GM18498 (cell line): ENCODE measurements around the gene JAK3.
A peak's percentile ranks its signal among the peaks of the same experiment; 100 is the strongest.
"Not testable (repeated sequence)": the region's sequence is repeated elsewhere in the genome, so short reads cannot be mapped to it uniquely, and the experiment has no call there.

Source experiments
- ATAC-seq: cut with Tn5 transposase; IDR thresholded peaks from one replicate; pipeline ENCODE4 v1.9.1; 2021; ENCODE audit warnings: mild to moderate bottlenecking, moderate library complexity; ENCODE audit not compliant: unreplicated experiment

JAK3 gene

DNA sequence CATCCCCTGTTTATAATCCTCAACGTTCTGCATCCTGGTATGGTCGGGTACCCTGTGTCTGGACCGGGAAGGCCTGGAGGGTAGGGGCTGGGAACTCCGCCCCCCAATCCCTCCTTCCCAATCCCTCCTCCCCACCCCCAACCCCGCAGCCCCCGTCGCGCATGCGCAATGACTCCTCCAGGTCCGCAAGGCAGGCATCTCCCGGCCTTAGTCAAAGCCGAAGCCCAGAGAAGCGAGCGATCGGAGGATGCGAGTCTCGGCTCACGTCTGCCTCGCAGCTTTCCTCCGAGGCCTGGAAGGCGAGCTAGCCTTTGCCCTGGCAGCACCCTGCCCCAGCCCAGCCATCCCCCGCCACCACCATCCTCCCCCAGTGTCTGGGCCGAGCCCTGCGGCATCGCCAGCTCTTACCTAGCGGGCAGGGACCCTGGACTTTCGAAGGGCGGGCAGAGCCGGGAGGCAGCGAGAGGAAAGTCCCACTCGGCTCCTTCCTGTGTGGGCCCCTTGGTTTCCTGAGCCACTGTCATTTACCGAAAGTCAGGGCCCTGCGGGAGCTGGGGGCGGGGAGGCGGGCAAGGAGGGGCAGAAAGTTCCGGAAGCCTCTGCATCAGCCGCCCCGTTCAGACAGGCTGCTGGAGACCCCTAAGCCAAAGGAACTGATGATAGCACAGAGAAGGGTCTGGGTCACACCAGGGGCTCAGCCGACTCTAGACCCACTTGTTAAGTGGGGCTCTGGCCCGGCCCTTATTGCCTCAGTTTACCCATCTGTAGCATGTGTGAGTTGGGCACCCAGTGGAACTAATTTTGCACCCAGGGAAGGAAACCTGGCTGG is at the start of gene JAK3:
Gene JAK3 (minus strand): TSS at position 445 of the 829 bp plus-strand sequence. CDS start 3,565 bp downstream, outside the sequence.
- ATAC-seq = peak; percentile 63

DNA sequence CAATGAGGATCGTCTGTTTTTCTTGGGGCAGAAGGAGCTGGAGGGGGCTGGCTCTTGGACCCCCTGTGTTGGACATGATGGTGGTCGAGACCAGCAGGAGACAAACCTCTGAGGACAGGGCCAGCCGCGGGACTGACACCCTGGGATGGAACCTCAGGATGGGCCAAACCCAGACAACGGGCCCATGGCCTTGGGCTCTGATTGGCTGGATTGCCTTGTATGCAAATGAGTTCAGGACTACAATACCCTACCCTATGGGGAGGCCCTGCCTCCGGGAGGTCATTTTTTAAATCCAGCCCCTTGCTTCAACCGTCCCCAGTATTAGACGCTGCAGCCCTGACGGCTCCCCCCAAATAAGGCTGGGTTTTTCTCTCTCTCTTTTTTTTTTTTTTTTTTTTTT is 46.0 kb upstream of the JAK3 start:
- ATAC-seq = no peak

DNA sequence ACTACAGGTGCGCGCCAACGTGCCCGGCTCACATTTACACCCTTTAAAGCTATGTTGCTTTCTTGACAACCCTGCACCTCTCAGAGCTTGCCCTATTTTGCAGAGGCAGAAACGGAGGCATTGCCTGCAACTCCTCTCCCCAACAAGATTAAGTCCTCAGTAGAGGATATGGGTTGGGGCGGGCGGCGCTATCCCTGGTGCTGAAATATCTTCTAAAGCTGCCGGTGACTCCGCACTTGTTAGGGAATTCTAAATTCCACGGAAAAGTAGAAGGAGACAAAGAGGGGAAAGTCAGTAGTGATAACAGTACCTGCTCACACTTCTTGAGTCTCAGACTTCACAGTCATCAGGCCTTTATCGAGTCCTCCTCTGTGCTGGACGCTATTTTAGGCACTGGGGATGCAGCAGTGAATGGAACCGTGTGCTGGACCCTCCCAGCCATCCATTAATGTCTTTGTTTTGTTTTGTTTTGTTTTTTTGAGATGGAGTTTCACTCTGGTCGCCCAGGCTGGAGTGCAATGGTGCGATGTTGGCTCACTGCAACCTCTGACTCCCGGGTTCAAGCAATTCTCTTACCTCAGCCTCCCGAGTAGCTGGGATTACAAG is 41.9 kb upstream of the JAK3 start:
- ATAC-seq = no peak

DNA sequence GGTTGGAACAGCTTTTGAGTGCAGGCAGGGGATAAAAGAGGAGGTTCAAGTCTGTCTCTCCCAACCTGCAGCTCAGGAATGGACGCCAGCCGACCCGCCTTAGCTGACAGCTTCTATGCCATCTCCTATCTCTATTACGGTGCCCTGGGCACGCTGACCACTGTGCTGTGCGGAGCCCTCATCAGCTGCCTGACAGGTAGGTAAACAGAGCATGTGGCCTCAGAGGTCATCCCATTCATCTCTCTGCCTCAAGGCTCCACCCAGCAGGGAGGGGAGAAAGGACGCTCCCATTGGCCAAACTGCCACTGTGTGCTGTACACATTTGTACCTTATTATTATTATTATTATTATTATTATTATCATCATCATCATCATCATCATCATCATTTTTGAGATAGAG is 40.5 kb upstream of the JAK3 start:
- no peak for ATAC-seq

DNA sequence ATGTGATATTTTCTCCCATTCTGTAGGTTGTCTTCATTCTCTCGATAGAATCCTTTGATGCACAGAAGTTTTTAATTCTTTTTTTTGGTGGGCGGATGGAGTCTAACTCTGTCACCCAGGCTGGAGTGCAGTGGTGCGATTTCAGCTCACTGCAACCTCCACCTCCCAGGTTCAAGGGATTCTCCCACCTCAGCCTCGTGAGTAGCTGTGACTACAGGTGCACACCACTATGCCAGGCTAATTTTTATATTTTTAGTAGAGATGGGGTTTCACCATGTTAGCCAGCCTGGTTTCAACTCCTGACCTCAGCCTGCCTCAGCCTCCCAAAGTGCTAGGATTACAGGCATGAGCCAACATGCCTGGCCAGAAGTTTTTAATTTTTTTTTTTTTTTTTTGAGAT is 39.4 kb upstream of the JAK3 start:
- ATAC-seq = not testable (repeated sequence)

DNA sequence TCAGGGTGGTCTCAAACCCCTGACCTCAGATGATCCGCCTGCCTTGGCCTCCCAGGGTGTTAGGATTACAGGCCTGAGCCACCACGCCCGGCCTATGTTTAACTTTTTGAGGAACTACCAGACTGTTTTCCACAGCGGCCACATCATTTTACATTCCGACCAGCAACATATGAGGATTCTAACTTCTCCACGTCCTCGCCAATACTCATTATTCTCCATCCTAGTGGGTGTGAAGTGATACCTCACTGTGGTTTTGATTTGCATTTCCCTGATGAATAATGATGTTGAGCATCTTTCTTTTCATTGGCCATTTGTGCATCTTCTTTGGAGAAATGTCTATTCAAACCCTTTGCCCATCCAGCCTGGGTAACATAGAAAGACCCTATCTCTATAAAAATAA is 38.7 kb upstream of the JAK3 start:
- no peak for ATAC-seq

DNA sequence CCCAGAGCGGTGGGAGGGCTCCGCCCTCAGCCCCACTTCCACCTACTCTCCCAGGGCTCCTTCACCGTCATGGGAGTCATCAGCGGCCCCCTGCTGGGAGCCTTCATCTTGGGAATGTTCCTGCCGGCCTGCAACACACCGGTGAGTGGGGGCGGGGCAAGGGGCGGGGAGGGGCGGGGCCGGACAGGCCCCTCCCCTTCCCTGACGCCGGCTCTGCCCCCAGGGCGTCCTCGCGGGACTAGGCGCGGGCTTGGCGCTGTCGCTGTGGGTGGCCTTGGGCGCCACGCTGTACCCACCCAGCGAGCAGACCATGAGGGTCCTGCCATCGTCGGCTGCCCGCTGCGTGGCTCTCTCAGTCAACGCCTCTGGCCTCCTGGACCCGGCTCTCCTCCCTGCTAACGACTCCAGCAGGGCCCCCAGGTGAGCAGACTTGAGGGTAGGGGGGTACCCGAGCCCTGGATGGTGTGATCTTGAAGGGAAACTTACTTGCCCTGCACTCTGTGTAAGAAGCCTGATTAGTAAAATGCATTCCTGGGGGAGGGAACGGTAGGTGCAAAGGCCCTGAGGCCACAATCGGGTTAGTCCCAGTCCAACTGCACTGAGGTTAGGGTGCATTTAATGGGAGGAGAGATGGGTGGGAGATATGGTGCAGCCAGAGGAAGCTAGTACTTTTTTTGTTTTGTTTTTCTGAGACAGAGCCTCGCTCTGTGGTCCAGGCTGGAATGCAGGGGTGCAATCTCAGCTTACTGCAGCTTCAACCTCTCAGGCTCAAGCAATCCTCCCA is 36.0 kb upstream of the JAK3 start:
- ATAC-seq = no peak

DNA sequence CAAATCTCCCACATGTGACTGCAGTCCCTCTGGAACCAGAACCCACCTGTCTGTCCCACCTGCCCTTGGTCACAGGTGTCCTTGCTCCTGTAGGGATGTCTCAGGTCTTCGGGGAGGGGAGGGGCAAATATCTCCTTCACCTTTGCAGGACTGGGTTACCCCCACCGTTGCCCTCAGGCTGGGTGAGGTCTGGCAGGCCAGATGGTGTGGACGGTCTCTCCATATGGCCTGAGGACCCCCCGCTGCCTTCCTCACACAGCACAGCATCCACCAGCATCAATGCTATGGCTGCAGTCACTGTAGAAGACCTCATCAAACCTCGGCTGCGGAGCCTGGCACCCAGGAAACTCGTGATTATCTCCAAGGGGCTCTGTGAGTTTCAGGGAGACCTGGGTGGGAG is 33.9 kb upstream of the JAK3 start:
- ATAC-seq = no peak

DNA sequence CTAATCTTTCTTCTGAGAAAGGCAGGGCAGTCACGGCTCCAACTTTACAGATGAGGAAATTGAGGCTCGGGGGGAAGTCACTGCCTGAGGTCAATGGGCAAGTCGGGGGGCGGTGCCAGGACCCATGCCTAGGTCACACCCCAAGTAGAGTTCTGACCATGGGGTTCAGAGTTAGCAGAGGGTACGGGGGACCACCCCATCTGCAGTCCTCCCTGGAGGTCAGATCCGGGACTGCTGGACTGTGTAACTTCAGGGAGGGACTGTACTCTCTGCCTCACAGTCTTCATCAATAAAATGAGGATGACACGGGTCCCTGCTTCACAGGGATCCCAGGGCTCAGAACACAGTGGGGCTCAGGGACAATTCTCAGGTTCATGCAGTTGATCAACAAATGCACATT is 31.7 kb upstream of the JAK3 start:
- no peak for ATAC-seq

DNA sequence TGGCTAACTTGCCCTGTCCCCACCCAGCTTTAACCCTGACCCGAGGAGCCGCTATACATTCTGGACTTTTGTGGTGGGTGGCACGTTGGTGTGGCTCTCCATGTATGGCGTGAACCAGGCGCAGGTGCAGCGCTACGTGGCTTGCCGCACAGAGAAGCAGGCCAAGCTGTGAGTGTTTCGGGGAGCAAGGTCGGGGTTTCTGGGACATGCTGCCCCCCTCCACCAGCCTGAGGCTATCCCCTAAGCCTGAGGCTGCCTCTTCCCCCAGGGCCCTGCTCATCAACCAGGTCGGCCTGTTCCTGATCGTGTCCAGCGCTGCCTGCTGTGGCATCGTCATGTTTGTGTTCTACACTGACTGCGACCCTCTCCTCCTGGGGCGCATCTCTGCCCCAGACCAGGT is 29.9 kb upstream of the JAK3 start:
- no peak for ATAC-seq

DNA sequence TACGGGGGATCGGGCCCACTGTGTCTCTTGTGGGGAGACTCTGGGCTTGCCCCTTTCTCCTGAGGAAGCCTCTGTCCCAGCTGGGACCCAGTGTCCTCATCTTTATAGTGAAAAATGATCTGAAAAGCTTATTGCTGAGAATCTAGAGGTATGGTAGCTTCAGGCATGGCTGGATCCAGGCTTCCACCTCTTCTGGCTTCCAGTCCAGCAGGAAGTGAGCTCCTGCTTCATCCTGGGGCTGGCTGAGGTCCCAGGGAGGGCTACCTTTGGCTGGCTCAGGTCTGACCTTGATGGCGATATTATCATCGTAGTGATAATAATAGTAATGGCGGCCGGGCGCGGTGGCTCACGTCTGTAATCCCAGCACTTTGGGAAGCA is 27.0 kb upstream of the JAK3 start:
- no peak for ATAC-seq

DNA sequence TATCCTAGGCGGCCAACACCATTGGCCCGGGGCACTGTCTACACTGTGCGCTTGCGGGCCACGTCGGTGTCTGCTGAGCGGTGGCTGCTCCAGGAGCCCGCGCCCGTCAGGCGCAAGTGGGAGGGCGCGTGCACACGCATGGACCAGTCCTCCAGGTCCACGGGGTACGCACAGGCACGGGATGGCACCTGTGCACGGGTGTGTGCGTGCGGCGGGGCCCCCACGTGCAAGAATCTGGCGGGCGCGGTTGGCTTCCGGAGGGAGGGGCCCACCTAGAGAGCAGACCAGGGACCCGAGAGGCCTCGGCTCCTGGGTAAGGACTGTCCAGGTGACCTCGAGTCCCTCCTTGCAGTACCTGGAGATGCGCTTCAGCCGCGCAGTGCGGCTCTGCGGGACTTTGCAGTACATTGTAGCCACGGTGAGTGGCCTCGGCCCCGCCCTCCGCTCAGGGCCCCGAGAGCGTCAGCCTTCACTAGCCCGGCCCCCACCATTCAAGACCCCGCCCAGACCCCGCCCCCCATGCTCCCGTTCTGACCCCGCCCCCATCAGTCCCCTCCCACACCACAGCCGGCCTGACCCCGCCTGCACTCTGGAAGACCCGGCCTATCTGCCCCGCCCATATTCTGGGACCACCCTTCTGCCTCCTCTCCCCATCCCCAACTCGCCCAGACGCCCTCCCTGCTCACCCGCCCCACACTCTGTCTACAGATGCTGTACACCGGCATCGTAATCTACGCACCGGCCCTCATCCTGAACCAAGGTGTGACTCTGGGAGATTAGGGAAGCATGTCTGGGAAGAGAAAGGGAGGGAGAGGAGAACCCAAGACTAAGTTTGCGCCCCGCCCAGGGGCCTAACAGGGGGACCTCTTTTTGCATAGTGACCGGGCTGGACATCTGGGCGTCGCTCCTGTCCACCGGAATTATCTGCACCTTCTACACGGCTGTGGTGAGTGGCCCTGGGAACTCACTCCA is 26.3 kb upstream of the JAK3 start:
- ATAC-seq = no peak

DNA sequence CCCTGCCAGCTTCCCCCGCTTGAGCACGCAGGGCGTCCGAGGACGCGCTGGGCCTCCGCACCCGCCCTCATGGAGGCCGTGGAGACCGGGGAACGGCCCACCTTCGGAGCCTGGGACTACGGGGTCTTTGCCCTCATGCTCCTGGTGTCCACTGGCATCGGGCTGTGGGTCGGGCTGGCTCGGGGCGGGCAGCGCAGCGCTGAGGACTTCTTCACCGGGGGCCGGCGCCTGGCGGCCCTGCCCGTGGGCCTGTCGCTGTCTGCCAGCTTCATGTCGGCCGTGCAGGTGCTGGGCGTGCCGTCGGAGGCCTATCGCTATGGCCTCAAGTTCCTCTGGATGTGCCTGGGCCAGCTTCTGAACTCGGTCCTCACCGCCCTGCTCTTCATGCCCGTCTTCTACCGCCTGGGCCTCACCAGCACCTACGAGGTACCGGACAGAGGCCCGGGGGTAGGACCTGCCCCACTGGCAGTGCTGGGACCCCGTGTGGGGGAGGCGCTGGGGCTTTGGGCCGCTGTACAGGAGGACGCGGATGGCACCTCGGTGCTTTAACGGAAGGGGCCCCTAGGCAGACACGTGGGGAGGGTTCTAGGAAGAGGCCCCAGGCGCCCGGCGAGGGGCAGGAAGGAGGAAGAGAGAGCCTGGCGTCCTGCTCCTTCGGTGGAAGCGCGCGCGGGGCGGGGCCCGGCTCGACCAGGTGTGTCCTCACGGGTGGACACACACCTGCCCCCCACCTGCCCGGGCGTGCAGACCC is 24.6 kb upstream of the JAK3 start:
- ATAC-seq = no peak

DNA sequence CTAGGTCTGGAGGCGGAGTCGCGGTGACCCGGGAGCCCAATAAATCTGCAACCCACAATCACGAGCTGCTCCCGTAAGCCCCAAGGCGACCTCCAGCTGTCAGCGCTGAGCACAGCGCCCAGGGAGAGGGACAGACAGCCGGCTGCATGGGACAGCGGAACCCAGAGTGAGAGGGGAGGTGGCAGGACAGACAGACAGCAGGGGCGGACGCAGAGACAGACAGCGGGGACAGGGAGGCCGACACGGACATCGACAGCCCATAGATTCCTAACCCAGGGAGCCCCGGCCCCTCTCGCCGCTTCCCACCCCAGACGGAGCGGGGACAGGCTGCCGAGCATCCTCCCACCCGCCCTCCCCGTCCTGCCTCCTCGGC is 24.1 kb upstream of the JAK3 start, which contains the start of gene SLC5A5:
Gene SLC5A5 (plus strand): TSS at position 68 of the 373 bp plus-strand sequence. CDS start 375 bp downstream, outside the sequence.
- no peak for ATAC-seq

DNA sequence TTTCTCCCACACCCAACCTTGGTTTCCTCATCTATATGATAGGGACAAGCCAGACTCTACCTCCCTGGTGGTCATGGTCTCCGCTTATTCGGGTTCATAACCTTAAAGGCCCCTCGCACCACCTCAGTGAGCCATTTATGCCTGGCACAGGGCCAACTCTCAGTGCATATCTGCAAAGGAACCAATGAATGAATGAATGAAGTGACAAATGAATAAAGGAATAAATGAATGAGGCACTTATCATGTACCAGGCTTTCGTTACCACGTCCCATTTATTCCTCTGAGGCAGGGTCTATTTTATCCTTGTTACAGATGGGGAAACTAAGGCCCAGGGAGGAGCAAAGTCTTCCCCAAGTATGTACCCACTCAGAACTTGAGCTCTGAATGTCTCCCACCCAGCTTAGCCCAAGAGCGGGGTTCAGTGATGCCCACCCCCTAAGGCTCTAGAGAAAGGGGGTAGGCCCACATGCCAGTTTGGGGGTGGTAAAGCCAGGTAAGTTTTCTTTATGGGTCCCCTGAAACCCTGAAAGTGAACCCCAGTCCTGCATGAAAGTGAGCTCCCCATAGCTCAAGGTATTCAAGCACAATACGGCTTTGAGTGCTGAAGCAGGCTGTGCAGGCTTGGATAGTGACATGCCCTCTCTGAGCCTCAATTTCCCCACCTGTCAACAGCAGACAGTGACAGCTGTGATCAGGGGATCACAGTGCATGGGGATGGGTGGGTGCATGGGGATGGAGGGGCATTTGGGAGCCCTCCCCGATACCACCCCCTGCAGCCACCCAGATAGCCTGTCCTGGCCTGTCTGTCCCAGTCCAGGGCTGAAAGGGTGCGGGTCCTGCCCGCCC is 23.5 kb upstream of the JAK3 start:
- ATAC-seq = no peak

DNA sequence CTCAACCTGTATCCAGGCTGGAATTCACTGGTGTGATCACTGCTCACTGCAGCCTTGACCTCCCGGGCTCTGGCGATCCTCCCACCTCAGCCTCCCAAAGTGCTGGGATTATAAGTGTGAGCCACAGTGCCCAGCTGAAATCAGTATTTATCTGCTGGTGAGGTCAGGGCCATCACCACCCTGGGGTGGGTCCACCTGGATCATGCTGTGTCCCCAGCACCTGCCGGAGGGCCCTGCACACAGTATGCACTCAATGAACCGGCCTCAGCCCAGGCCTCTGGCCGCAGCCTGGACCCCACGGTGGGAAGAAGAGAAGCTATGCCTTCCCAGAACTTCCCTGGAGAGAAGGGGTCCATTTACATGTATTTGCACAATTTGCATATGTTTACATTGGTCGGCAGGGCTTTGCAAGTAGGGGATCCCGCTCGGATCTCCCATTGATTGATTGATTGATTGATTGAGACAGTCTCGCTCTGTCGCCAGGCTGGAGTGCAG is 21.4 kb upstream of the JAK3 start:
- ATAC-seq = no peak

DNA sequence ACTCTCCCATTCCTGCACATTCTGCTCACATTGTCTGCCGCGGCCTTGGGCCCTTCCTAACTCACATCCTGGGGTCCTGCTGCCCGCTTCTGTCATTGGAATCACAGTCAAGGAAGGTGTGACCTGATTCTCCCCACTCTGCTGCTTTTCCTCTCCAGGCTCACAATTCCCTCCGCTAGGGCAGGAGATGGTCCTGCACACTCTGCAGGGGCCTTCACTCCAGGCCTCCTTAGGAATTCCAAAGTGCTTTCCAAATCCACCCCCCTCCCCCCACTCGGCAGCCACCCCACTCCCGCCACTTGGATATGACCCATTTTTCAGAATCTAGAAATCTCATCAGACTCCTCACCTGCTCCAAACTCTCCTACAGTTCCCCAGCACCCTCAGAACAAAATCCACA is 20.9 kb upstream of the JAK3 start:
- no peak for ATAC-seq

DNA sequence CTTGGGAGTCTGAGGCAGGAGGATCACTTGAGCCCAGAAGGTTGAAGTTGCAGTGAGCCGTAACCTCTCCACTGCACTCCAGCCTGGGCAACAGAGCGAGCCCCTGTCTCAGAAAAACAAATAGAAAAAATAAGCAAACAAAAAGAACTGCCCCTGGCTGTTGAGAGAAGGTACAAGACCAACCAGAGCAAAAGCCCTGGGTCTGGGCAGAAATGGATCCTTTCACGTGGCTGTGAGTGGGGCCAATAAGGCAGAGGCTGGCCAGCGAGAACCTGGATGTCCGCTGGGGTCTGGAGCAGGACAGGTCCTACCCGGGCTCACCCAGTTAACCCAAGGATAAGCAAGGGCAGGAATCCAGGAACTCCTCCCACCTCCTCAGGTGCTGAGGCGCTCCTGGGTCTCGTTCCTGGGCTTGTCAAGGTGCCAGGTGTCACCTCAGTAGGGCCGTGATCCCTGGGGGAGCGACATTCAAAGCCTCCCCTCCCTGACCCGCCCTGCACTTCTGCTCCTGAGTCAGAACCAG is 19.2 kb upstream of the JAK3 start:
- ATAC-seq = no peak
